B cell (primary cell): ENCODE results near the gene GNS.

ENCODE experiments used
- CTCF ChIP-seq: fragments of 200-600 bp; IDR thresholded peaks from one replicate; pipeline ENCODE4 v1.8.0; 2022; ENCODE audit warnings: antibody characterized with exemption, mild to moderate bottlenecking
- EZH2 ChIP-seq: IDR thresholded peaks from 2 replicates; pipeline ENCODE4 v1.6.1; 2012; ENCODE audit warnings: borderline replicate concordance, low read depth, mild to moderate bottlenecking, moderate library complexity, low read length; ENCODE audit not compliant: insufficient read depth, poor library complexity, severe bottlenecking

- TF ChIP-seq CTCF (no peak), EZH2 (no peak)
These were observed 5.8 kb downstream of the GNS start for GRCh38 chr12:64753427-64753826.
